Calu3 (cell line): ENCODE measurements around the gene SIAH1. TPM values are rescaled to one million over a fixed set of nuclear protein-coding genes. Genes with fewer than 3 reads are reported as not detected.

Source experiments
- BruUV-seq: library from RNA; stranded (reverse); fragments of 400-500 nt; replicated peaks from 2 replicates; lab custom pipeline; 2021; lab: Mats Ljungman, UMichigan
- CTCF ChIA-PET: fragments of 300-600 bp; sonication (Branson Sonifier 250); formaldehyde crosslinking; loops from one replicate; lab custom pipeline; 2022; ENCODE audit warnings: antibody characterized with exemption; lab: Charles Lee
- DNase-seq: peaks from one replicate; pipeline ENCODE4 v3.0.0; 2022
- H3K27ac Mint-ChIP-seq: one replicate; pipeline ENCODE4 v1.8.0; 2022; ENCODE audit warnings: mixed read lengths; ENCODE audit not compliant: unreplicated experiment
- H3K27me3 Mint-ChIP-seq: one replicate; pipeline ENCODE4 v1.8.0; 2022; ENCODE audit warnings: mixed read lengths; ENCODE audit not compliant: unreplicated experiment
- H3K36me3 Mint-ChIP-seq: one replicate; pipeline ENCODE4 v1.8.0; 2022; ENCODE audit warnings: mild to moderate bottlenecking, moderate library complexity, mixed read lengths; ENCODE audit not compliant: insufficient read depth, unreplicated experiment
- H3K4me1 Mint-ChIP-seq: one replicate; pipeline ENCODE4 v1.8.0; 2022; ENCODE audit warnings: mild to moderate bottlenecking, low read depth, mixed read lengths; ENCODE audit not compliant: unreplicated experiment
- H3K4me3 Mint-ChIP-seq: one replicate; pipeline ENCODE4 v1.8.0; 2022; ENCODE audit warnings: mild to moderate bottlenecking, low read depth, moderate library complexity, mixed read lengths; ENCODE audit not compliant: unreplicated experiment
- H3K9me3 Mint-ChIP-seq: one replicate; pipeline ENCODE4 v1.8.0; 2022; ENCODE audit warnings: low read depth, mixed read lengths; ENCODE audit not compliant: unreplicated experiment
- intact Hi-C: fragments of 100-400 bp; cut with micrococcal nuclease; formaldehyde crosslinking; loops from one replicate; pipeline ENCODE4 v1.10.0; 2022; ENCODE audit not compliant: unreplicated experiment
- total RNA-seq: library from RNA; stranded (reverse); gene quantifications from 2 replicates; pipeline ENCODE4 v1.2.3, GENCODE V29; 2022
- TF ChIP-seq, protein P1 (sequence below): fragments of 200-600 bp; IDR thresholded peaks from one replicate; pipeline ENCODE4 v1.8.0; 2022; ENCODE audit warnings: antibody characterized with exemption; ENCODE audit not compliant: unreplicated experiment

The SIAH1 gene
- total RNA-seq, 1 experiment from 2014 or later = 32.3 TPM

- intact Hi-C loops = no loop called here
- DNase-seq = no peak
- Mint-ChIP-seq H3K4me1 (peaks cover 12% of the 10 kb centered on the region), H3K9me3 (peaks cover 7% of the 10 kb centered on the region), H3K4me3 (no peak overlapping the region), H3K36me3 (no peaks in the 10 kb centered on the region), H3K27me3 (no peaks in the 10 kb centered on the region), H3K27ac (no peak overlapping the region)
- BruUV-seq = no TSS peak
- TF ChIP-seq, protein P1, sequence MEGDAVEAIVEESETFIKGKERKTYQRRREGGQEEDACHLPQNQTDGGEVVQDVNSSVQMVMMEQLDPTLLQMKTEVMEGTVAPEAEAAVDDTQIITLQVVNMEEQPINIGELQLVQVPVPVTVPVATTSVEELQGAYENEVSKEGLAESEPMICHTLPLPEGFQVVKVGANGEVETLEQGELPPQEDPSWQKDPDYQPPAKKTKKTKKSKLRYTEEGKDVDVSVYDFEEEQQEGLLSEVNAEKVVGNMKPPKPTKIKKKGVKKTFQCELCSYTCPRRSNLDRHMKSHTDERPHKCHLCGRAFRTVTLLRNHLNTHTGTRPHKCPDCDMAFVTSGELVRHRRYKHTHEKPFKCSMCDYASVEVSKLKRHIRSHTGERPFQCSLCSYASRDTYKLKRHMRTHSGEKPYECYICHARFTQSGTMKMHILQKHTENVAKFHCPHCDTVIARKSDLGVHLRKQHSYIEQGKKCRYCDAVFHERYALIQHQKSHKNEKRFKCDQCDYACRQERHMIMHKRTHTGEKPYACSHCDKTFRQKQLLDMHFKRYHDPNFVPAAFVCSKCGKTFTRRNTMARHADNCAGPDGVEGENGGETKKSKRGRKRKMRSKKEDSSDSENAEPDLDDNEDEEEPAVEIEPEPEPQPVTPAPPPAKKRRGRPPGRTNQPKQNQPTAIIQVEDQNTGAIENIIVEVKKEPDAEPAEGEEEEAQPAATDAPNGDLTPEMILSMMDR = no peak
- CTCF ChIA-PET = no interaction called here
These were observed 48.1 kb upstream of the SIAH1 start for GRCh38 chr16:48433116-48433849.

DNA sequence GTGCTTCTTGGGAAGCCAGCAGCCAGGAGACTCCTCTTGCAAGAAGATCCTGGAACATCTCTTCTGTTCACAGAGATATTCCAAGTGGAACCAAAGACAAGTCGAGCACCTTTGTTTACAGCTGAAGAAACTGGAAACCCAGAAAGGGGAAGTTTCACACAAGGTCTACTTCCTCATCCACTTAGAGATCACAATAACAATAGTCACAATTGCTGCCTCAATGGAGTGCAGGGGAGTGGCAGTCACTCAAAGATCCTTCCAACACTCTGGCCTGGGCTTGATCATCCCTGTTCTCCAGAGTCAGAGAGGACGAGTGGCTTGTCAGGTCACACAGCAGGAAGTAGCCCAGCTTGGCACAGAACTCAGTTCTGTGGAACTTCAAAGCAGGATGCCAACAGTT, 46.9 kb upstream of the SIAH1 start:
- TF ChIP-seq, protein P1 = no peak
- CTCF ChIA-PET = interaction anchor here (0.6 kb wide), 1 partner anchor 200 kb away, joined by 4 read pairs; no protein-coding TSS in a partner anchor
- no TSS peak for BruUV-seq
- H3K4me3 Mint-ChIP-seq = no peak overlapping the region
- H3K27ac Mint-ChIP-seq = no peak overlapping the region
- DNase-seq = no peak
- no peaks in the 10 kb centered on the region for H3K36me3 Mint-ChIP-seq
- peaks cover 12% of the 10 kb centered on the region for H3K4me1 Mint-ChIP-seq
- peaks cover 7% of the 10 kb centered on the region for H3K9me3 Mint-ChIP-seq
- no peaks in the 10 kb centered on the region for H3K27me3 Mint-ChIP-seq
- intact Hi-C loops = no loop called here

DNA sequence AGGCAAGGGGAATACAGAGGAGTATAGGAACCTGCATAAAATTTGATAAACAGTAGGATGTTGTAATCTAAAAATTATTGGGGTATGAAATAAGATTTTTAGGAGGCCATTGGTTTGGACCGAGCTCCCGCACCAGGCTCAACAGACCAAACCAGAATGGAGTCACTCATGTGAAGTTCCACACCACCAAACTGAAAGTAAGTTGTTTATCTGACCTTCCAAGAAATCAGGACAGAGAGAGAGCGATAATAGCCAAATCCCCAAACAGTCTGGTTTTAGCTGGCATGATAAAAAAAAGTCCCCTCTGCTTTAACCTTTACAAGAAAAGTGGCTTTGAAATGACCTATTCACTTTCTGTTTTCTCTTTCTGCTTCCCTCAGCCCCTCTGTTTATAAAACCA, 45.7 kb upstream of the SIAH1 start:
- TF ChIP-seq, protein P1 = no peak
- no peaks in the 10 kb centered on the region for H3K36me3 Mint-ChIP-seq
- no peak overlapping the region for H3K4me3 Mint-ChIP-seq
- H3K4me1 Mint-ChIP-seq = peaks cover 12% of the 10 kb centered on the region
- intact Hi-C loops = no loop called here
- CTCF ChIA-PET = no interaction called here
- no peaks in the 10 kb centered on the region for H3K27me3 Mint-ChIP-seq
- no TSS peak for BruUV-seq
- DNase-seq = no peak
- H3K9me3 Mint-ChIP-seq = peaks cover 7% of the 10 kb centered on the region
- H3K27ac Mint-ChIP-seq = no peak overlapping the region

- DNase-seq = no peak
- CTCF ChIA-PET = no interaction called here
These were observed 41.3 kb upstream of the SIAH1 start for GRCh38 chr16:48426244-48427141.

More at GRCh38 chr16:48426244-48427141, 41.3 kb upstream of the SIAH1 start:
- TF ChIP-seq, protein P1 = no peak
- Mint-ChIP-seq H3K4me3 (no peak overlapping the region), H3K9me3 (peaks cover 7% of the 10 kb centered on the region), H3K27me3 (no peaks in the 10 kb centered on the region), H3K4me1 (no peaks in the 10 kb centered on the region), H3K27ac (no peak overlapping the region), H3K36me3 (no peaks in the 10 kb centered on the region)
- no TSS peak for BruUV-seq
- intact Hi-C loops = no loop called here
